Measurements from ENCODE around the gene TMEM114.

TMEM114 gene

GRCh38 chr16:8611122-8611521, 20.8 kb upstream of the TMEM114 start:
- no peak for DNase-seq

DNA sequence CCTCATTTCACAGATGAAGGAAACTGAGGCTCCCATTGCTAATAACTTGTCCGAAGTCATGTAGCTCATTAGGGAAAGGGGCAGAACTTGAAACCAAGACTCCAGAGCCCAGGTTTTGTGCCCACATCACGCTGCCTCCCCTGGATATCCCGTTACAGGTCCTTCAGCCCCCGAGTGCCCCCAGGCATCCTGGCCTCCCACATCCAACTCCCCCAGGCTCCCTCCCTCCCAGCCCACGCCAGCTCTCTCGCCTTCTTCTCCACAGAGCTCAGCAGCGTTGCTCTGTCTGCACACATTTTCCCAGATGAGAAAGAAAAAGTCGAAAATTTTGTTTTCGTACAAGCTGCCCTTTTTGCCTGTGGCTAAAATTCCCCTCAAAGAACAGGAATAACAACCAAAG, 16.9 kb upstream of the TMEM114 start:
- DNase-seq, result no peak

DNA sequence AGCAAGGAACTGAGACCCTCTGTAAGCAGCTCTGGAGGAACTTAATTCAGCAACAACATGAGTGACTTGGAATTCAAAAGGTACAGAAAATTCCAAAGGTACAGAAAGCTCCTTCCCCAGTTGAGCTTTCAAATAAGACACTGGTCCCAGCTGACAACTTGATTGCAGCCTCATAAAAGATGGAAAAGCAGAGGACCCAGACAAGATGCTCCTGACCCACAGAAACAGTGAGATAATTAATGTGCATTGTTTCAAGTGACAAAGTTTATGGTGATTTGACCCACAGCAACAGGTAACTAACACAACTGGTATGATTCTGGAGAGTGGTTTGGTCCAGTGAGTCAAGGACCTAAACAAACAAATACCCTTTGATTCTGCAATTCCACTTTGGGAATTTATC, 15.2 kb upstream of the TMEM114 start:
- DNase-seq, result no peak

GRCh38 chr16:8600144-8600775, 9.9 kb upstream of the TMEM114 start:
- no peak for DNase-seq

DNA sequence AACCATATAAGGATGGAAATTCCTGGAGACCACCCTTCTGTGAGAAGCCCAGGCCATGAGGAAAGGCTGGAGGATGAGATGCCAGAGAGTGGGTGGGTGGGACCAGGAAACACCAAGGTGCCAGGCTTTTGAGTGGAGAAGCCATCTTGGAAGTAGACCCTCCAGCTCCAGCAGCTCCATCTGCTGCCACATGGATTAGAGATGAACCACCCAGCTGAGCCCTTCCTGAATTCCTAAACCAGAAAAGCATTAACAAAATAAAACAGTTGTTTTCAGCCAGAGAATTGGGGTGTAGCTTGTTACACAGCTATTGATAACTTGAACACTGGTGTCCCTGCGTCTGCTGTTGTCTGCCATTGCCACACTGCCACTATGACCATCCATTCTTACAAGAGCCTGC, 6.3 kb upstream of the TMEM114 start:
- DNase-seq, result no peak

DNA sequence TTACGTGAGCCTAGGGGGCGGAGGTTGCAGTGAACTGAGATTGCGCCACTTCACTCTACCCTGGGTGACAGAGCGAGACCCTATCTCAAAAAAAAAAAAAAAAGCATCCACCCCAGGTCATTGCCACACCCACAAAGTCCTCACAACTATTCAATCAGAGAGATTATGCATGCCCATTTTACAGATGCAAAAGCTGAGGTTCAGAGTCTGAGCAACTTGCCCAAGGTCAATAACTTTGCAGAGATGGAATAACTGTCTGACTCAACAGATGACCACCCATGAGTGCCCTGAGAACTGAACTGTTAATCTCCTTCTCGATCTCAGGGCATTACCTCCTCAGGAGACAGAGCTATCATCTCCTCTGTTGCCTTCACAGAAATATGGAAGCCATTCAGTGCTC, 5.5 kb upstream of the TMEM114 start:
- DNase-seq, result no peak

DNA sequence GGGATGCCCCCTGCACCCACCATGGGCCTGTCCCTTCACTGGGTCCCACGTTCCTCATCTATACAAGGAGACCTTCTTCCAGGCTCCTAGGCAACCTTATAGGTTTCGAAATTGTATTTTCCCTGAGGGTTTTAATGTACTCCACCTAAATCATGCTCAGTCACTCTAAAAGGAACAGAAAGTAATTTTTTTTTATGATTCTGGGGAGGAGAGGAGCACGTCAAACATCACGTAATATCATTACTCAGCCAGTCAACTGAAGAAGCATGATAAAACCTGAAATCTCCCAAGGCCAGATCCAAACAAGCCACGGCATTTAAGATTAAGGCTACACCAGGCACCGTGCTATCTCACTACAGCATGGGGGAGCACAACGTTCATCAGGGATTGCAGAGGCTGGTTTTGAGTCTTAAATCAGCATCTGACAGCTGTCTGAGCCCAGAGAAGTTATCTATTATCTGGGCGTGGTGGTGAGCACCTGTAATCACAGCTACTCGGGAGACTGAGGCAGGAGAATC, 3.9 kb upstream of the TMEM114 start:
- no peak for DNase-seq

- DNase-seq, result no peak
Observed at GRCh38 chr16:8591451-8591850, 1.1 kb upstream of the TMEM114 start.

DNA sequence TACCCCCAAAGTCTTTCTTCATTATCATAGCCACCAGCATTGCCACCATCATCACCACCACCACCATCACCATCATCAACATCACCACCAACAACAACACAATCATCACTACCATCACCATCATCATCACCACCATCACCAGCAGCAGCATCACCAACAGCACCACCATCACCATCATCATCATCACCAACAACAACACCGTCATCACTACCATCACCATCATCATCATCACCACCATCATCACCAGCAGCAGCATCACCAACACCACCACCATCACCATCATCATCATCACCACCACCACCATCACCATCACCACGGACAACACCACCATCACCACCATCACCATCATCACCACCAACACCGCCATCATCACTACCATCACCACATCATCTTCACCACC, 500 bp upstream of the TMEM114 start:
- no peak for DNase-seq

GRCh38 chr16:8589057-8589899, 1.0 kb downstream of the TMEM114 start:
- DNase-seq, result no peak

DNA sequence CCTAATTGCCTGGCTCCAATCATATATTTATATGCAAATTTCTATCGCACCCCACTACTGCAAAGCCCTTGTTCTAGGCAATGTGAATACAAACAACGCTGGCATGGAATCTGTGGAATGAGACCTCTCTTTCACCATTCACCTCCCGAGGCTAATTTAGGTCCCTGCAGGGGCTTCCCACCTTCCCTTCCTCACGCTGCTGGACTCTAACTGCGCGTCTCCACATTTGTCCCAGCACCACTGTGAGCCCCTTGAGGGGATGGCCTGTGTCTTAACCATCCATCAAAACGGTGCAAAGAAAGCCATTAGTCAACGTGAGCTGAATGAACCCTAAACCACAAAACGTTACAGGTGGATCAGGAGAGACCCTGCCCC, 1.6 kb downstream of the TMEM114 start:
- no peak for DNase-seq

GRCh38 chr16:8587065-8587464, 3.2 kb downstream of the TMEM114 start:
- DNase-seq, result no peak

DNA sequence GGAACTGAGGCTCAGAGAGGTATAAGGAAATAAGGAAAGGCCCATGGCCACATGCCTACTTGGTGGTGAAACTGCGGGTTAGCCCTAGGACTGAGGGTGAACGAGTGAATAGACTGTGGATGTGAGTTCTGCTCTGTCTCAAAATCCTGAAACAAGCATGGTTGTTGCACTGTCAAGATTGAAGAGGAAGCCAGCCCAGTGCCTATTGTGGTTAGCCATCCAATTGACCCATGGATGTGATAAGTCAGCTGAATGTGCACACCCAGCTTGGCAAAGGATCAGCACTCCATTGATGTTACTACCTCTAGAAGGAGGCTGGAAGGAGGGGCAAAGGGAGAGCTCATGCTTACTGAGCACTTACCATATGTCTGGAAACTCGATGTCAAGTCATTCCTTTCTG, 4.5 kb downstream of the TMEM114 start:
- DNase-seq, result no peak

DNA sequence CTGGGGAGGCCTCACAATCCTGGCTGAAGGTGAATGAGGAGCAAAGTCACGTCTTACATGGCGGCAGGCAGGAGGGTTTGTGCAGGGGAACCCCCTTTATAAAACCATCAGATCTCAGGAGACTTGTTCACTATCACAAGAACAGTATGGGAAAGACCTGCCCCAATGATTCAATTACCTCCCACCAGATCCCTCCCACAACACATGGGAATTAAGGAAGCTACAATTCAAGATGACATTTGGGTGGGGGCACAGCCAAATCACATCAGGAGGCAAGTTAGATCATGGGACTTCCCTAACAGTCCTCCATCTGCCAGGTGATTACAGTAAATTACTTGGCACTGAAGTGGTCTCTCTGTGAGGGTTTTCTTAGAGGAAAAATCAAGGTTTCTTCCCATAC, 5.3 kb downstream of the TMEM114 start:
- DNase-seq, result no peak

- DNase-seq, result no peak
Observed at GRCh38 chr16:8583732-8584131, 6.6 kb downstream of the TMEM114 start.

DNA sequence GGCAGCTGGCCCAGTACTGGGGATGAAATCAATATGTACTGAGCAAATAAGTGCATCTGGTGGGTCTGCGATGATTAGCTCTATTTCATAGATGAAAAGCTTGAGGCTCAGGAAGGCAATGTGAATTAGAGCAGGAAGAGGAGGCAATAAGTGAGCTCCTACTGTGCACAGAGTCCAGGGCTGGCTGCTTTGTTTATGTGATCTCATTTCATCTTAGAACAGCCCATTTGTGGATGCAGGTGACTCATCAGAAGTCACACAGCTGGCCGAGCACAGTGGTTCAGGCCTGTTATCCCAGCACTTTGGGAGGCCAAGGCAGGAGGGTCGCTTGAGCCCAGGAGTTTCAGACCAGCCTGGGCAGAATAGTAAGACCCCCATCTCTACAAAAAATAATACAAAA, 7.1 kb downstream of the TMEM114 start:
- DNase-seq, result no peak

DNA sequence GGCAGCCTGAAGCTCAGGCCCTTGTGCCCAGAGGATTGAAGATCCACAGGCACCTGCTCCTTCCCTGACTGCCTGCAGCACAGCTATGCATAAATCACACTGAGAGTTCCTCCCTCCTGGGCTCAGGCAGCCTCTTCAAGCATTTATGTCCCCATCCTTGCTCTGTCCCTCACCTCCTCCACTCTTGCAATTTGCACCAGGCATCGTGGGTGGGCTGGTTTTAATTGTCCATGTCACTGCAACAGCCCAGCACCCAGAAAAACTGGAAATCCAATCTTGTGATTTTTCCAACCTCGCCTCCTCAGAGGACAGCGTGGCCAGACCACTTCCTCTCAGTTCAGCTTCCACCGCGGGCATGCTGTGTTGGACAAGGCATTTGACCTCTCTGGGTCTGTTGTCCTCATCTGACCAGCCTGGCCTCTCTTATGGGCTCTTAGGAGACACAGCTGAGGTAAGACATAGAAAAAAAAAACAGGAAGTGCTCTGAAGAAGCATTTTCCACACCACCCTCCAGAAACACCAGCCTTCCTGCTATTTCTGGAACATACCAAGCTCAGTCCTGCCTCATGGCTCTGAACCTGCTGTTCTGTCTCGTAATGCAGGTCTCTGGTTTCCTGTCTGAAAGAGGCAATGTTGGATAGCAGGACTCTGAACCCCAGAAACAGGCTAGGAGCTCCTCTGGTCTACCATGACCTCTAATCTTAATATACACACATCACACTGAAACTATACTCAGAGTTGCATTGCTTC, 8.3 kb downstream of the TMEM114 start:
- peak in 2 of 14 donors; percentile 2 to 16 for DNase-seq

- DNase-seq, result no peak
Observed at GRCh38 chr16:8579559-8579958, 10.8 kb downstream of the TMEM114 start.

DNA sequence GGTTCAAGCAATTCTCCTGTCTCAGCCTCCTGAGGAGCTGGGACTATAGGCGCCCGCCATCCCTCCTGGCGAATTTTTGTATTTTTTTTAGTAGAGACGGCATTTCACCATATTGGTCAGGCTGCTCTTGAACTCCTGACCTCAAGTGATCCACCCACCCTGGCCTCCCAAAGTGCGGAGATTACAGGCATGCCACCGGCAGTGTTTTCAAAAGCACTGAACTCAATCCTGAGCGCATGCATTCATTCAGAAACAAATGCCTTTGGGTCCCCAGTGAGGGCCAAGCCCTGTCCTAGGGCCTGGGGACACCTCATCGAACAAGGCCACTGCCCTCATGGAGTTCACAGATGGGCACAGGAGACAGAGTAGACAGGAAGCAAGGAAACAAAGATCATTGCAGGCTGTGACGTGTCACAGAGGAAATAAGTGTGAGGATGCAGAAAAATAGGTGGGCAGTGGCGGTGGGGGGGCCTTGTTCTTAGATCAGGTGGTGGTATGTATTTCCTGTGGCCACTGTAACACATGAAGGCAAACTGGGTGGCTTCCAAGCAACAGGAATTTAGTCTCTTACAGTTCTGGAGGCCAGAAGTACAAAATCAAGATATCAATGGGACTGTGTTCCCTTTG, 12.5 kb downstream of the TMEM114 start:
- no peak for DNase-seq

- no peak for DNase-seq
Observed at GRCh38 chr16:8576141-8577004, 13.9 kb downstream of the TMEM114 start.

DNA sequence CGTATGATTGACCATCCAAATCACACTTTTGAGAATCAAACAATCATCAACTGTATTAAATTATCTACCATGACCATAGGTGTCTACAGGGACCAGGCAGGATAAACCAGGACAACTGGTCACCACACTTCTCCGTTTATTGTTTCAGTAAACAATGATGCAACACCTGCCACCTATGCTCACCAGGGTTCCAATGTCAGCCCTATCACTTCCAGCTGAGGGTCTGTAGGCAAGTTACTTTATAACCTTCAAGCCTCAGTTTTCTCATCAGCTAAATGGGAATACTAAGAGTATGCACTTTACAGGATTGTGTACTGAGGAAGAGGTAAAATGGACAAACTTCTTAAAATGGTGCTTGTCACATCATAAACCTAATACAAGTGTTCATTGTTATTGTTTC, 14.9 kb downstream of the TMEM114 start:
- no peak for DNase-seq
